Stimulated activated CD4-positive, alpha-beta T cell treated with anti-CD3 and anti-CD28 coated beads, Interleukin-15, amount 100 ng/mL, for 48 hours (primary cell): ENCODE data around the gene SLC13A3.
A peak's percentile ranks its signal among the peaks of the same experiment; 100 is the strongest.

Experiments used
- DNase-seq, 2 donors: peaks; one replicate each; pipeline ENCODE4 v3.0.0-alpha.2; 2020; ENCODE audit warnings: low read depth in 2 of 2

The SLC13A3 gene

DNA sequence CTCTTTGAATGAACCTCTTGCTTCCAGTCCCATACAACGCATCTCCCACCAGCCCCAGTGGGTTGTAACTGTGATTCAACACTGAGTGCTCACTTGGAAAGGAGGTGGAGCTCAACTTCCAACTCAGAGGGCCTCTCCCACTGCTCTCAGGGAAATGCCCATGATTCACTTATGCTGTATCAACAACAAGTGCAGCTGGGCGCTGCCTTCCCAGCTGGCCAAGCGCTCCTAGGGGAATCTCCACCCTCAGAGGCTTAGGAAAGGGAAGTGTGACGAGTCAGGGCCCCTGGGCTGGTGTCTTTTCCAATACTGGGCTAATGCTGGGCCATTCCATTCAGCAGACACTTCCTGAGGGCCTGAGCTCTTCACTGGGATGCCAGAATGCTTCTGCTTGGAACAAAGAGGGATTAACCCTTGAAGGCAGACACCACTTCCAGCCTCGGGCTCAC is 92.7 kb downstream of the SLC13A3 start:
- peak; percentile 53 to 58 for DNase-seq

DNA sequence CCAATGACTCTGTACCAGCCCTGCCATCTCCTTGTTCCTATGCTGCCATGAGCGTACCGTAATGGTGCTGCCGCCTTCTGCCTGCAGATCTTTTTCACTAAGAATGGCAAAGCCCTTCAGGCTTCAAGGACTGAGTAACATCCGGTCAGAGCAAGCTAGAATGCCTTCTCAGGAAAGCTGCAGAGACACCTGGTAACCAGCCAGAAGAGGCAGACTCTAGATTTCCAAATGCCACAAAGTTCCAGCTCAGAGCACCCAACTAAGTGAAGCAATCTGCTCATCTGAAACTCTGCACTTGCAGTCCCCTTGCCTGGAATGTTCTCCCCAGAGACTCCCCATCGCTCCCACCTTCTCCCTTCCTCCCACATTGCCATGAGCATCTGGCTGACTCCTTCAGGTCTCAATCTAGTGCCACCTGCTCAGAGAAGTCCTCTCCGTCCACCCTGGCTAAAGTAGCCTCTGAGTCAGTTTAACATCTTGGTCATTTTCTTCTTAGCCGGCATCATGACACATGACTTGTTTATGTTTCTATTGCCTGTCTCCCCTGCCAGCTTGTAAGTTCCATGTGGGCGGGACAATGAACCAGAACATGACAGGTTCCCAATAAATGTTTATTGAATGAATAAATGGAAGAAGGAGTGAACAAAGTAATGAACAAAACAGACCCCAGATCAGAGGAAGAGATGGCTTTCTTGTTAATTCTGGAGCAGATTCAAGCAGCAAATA is 93.9 kb downstream of the SLC13A3 start:
- DNase-seq = no peak

DNA sequence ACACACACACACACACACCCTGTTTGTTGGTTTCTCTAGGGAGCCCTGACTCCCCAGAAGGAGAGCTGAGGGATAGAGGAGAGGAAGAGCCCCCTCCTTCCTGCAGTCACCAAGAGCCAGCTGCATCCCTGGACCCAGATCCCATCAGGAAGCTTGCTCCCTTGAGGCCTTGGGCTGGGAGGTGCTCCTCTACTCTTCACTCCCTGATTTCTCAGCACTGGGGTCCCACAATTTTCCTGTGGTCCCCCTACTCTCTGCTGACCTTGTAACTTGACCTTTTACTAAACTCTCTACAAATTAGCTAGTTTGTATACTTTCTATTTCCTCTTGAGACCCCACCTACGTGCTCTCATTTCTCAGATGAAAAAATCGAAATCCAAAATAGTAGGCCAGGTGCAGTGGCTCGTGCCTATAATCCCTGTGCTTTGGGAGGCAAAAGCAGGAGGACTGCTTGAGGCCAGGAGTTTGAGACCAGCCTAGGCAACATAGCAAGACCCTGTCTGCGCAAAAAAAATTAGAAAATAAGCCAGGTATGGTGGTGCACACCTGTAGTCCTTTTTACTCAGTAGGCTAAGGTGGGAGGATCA is 95.8 kb downstream of the SLC13A3 start:
- no peak for DNase-seq

DNA sequence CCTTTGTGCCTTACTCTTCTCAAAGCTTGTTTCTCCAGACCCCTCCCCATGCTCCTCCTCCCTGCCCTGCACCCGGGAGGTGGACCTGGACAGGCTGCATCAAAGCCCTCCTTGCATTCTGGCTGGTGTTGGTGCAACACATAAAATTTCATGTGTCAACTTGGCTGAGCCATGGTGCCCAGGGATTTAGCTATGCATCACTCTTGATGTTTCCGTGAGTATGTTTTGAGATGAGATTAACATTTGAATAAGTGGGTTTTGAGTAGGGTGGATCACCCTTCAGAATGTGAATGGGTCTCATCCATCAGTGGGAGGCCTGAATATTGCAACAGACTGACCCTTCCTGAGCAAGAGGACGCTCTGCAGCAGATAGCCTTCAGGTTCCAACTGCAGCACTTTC is 96.4 kb downstream of the SLC13A3 start:
- DNase-seq = no peak

DNA sequence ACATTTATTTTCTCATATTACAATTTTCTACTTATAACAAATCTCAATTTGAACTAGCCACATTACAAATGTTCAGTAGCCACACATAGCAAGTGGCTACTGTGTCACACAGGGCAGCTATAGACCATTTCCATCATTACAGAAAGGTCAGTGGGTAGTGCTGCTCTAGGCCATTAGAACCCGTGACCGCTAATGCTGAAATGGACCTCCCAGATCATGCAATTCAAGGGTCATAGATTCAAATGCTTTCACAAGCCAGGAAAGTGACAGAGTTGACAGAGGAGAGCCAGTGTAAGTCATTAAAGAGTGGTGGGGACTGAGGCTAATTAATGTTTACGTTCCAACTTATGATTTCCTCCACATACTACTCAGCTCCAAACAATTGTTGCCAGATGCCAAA is 97.3 kb downstream of the SLC13A3 start:
- DNase-seq = no peak

DNA sequence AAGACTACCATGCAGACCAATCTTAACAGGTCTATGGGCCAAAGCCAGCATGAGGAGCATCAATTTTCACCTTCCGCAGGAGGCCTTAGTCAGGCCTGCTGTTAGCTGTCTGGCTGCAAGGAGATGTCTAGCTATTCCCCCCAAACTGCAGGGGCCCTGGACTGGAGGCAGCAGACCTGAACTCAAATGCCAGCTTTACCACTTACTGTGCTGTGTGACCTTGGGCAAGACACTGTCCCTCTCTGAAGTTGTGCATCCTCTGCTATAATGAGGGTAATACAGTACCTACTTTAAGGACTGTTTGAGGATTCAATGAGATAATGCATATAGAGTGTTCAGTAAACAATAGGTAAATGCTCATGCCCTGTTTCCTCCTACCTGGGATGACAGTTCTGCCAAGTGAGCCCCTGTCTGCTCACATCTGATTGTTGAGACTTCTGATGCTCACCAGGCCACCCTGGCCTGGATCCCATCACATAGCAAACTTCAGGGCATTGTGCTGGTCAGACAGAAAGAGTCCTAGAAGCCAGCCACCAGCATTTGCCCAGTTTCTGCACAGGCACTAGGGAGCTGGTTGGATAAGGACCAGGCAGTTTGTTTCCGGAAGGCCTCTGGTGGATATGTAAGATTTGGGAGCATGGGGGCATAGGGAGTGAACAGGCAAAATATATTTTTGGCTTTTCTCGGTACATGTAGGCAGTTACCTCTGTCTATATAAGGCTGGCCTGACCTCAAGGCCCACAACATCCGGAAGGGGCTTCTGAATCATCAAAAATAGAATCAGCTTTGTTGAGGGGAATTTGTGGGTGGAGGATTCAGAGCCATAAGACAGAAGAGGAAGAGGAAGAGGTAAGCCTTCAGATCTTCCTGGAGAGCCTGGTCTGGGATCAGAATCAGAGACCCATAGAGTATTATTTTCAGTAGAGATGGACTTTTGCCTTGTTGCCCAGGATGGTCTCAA is 98.5 kb downstream of the SLC13A3 start:
- DNase-seq = peak; percentile 20 to 30

DNA sequence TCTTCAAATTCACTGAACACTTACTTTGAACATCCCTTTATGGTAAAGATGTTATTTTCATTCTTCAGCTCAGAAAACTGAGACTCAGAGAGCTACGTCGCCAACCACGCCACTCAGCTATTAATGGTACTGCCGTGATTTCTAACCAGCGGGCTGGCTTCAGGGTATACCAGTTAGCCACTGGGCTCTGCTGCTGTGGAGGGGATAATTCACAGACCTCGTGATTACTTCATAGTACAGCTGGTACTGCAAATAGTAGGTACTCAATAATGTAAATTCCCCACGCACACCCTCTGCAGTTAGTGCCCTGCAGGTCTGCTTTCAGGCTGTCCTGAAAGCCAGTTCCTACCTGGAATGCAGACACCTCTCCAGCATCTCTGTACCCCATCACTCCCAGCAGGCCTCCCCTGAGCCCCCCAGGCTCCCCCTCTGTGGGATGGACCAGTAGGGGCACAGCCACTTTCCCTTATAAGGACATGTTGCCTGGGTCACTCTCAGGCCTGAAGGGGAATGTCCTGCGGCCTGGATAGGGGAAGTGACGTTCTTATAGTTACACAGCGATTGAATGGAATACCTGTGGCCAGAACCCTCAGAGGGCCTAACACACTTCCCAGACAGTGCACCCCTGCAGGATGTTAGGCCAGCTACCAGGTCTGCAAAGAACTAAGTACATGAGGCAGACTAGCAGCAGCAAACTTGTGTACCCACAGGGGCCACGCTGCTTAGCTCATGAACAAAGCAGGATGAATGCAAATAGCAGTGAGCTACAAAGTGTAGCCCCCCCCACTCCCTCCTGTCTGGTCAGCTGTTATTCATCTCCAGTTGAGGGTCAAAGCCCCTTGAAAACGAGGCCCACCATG is 99.5 kb downstream of the SLC13A3 start:
- no peak for DNase-seq

DNA sequence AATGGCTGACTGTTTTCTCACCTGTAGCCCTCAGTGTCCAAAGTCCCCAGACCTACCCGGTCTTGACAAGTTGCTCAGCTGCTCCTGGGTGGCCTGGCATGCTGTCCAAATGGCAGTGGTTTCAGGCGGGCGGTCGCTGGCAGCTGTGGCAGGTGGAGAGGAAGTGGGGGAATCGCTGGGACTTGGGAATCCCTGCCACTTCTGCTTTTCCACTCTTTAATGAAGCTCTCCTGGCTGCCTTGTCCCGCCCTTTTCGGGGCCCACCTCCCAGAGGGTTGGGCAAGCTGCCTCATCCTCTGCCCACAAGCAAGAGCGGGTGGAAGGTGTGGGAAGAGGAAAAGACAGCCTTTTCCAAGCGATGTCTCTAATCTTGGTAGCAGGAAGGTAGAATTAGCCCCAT is 100.8 kb downstream of the SLC13A3 start, which contains the start of gene OCSTAMP:
Gene OCSTAMP (minus strand): TSS at position 194 of the 400 bp plus-strand sequence. CDS start 94 bp downstream, at position 100.
- DNase-seq = no peak

DNA sequence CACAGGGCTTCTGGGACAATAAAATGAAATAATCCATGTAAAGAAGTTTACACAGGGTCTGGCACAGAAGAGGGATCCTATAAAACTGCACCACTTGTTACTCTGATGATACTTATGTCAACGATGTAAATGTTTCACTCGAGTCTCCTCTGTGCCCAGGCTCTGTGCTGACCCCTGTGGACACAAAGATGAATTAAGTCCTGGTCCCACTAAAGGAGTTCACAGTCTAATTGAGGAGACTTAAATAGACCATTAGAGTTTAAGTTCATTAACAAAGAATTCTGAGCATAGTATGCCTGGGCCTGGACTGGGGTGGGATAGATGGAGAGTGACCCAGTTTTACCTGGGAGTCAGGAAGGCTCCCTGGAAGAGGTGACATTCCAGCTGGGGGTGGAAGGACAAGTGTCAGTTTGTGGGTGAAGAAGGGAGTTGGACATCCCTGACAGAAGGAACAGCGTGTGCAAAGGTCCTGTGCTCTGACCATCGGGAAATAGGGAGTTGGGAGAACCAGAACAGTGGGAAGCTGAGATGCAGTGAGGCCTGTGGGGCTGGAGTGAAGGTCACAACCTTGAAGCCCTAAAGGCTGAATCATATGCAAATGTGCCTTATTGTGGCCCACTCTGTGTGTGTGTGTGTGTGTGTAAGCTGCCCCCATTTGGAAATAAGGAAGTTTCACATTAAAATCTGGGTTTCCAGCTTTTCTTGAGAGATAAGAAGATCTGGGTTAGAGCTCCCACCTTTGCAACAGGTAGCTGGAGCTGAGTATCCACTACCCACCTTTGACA is 101.9 kb downstream of the SLC13A3 start:
- no peak for DNase-seq

DNA sequence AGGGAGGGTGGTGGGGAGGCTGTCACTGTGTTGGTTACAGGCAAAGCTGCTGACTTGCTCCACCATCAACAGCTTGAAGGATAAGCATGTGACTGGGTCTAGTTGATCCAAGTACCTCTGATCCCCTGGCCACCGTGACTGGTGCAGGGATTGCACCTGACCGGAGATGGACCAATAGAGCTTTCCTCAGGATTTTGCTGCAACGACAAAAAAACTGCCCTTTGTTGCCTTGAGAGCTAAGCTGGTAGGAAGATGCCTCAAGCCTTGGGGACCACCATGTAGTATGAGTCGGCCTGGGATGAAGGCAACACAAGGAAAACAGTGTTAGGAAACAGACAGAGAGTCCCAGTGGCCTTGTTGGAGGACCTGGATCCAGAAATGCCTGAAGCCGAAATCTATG is 102.6 kb downstream of the SLC13A3 start:
- DNase-seq = no peak

DNA sequence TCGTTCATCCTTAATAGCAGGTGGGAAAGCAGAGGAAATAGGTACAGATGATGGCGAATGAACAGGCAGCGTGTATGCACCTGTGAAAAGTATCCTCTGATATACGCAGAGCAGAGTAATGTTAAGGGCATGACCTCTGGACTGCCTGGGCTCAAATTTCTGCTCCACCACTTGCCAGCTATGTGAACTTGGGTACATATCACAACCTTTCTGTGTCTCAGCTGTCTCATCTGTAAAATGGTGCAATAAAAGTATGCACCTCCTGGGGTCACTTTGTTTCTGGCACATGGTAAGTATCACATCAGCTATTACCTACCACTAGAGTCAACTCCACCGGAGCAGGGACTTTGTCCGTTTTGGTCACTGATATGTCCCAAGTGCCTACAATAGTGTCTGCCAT is 103.3 kb downstream of the SLC13A3 start:
- no peak for DNase-seq

DNA sequence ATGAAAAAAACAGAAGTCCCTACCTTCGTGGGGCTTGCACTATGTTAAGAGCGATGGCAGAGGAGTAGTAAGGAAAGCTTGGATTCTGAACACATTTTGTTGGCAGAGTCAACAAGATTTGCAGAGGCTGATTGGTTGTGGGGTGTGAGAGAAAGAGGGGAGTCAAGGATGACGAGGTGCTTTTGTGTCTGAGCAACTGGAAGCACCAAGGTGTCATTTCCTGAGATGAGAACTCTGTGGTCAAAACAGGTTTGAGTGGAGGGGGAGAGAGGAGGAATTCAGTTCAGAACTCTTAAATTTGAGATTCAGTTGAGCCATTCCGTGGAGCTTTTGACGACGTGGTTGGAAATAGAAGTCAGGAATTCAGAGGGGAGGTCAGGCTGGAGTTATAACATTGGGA is 104.3 kb downstream of the SLC13A3 start:
- no peak for DNase-seq

DNA sequence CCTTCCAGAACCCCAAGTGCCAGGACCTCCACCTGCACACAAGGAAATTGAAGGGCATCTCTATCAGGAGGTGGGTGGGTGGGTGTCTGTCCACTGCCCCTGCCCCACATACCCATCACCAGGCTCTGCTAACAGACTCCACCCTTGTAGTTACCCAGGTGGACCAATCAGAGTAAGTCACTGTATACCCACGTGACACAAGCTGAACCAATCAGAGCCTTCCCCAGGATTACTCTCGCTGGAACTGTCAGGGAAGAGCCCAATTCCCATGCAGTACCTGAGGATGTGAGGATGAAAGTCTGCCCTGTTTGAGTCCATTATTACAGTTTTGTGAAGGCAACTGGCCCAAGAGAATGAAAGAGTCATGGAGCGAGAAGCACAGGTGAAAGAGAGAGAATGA is 105.0 kb downstream of the SLC13A3 start:
- DNase-seq = no peak

DNA sequence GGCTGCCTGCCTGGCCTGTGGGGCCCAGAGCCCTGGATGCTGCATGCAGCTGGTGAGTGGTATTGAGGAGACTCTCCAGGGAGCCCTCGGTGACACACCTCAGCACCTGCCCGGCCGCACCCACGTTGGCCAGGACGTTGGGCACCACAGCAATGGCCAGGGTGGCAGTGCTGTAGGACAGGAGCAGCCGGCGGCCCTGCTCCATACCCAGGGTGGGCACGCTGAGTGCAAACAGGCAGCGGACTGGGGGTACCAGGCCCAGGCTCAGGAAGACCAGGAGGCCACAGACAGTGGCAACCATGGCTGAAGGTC is 105.5 kb downstream of the SLC13A3 start:
- no peak for DNase-seq

DNA sequence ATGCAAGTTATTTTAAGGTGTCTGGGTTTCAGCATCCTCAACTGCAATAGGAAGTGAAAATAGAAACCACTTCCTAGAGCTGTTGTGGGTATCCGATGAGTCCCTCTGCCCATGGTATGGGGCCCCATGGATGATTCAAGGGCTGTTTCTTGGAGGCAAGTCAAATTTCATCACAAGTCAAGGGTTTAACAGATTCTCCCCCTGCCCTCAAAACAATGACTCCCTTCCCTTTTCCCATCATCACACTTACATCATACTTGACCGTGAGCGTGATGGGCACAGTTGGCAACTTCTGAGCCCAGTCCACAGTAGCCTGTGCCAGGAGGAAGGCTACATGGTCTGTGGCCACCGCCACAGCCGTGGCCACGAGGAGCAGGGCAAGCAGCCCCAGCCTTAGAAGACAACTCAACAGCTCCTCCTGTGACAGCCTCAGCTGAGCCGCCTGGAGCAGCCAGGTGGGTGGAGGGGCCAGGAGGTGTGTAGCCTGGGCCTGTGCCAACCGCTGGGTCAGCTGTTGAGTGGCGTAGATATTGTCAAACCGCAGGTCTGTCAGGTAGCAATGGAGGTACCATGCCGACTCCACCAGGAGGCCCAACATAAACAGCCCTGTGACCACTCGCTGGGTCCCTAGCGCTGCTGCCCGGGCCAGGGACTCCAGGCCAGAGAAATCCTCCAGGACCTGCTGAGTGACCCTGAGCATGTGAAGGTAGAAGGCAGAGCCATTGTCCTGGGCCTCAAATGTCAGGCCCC is 106.0 kb downstream of the SLC13A3 start:
- peak; percentile 45 to 52 for DNase-seq

DNA sequence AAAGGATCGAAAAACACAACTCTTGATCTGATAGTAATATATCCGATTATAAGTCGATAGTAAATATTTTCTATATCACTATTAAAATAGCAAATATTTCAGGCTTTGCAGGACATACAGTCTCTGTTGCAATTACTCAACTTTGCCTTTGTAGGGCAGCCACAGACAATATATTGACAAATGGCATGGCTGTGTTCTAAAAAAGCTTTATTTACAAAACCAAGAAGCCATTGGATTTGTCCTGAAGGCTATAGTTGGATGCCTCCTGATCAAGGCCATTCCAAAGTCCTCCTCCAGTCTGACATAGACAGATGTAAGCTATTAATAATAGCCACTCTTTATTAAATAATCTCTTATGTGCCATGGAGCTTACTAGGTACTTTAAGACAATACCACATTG is 106.7 kb downstream of the SLC13A3 start:
- DNase-seq = no peak

DNA sequence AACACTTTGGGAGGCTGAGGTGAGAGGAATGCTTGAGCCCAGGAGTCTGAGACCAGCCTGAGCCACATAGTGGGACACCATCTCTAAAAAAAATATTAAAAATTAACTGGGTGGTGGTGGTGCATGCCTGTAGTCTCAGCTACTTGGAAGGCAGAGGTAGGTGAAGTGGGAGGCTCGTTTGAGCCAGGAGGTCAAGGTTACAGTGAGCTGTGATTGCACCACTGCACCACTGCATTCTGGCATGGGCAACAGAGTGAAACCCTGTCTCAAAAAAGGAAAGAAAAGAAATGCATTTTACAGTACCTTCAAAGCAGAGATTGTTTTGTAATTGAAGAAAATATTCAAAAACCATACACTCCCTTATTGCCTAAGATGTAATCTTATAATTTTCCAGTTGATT is 107.3 kb downstream of the SLC13A3 start:
- no peak for DNase-seq

DNA sequence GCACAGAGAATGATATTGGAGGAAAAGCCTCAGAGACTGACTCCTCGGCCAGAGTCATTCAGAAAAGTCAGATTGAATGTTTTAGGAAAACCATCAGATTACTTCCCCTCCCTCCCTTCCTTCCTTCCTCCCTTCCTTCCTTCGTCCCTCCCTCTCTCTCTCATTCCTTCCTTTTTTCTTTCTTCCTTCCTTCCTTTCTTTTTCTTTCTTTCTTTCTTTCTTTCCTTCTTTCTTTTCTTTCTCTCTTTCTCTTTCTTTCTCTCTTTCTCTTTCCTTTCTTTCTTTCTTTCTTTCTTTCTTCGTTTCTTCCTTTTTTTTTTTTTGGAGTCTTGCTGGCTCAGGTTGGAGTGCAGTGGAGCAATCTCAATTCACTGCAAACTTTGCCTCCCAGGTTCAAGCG is 108.2 kb downstream of the SLC13A3 start:
- no peak for DNase-seq

DNA sequence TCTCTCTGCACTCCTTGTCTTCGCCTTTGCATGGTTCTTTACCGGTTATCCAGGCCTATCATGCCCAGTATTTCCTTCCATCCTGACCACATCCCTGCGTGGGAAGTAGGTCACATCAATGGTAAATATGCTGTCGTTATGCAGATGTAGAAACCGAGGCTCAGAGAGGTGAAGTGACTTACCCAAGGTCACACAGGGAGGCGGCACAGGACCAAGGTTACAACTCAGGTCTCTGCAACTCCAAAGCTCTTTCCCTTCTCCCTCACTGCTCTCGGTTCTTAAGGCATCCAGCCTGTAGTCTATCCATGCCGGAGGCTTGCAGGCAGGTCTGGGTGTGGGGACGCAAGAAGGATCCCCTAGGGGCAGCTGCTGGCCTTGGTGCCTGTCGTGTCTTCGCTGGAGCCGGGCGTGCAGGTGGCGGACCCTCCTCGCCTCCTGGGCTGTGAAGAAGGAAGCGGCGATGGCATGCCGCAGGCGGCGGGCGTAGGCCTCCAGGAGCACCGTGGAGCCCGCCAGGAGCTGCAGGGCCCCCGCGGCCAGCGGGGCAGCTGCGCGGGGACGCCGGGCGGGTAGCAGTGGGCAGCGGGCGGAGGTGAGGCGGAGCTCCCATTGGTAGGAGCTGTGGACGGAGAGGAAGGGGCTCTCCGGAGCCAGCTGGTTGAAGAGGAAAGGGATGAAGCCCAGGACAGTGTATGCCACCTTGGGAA is 109.9 kb downstream of the SLC13A3 start:
- no peak for DNase-seq
